GM23338 (cell line): ENCODE data around the gene F7. TPM values are rescaled to one million over a fixed set of nuclear protein-coding genes. Genes with fewer than 3 reads are reported as not detected.

Source experiments
- ATAC-seq: fragments of 200-7000 bp; cut with Tn5 transposase; 3 replicates; pipeline ENCODE4 v1.9.1; 2020
- DNase-seq: peaks from one replicate; pipeline ENCODE4 v3.0.0-alpha.2; 2015; ENCODE audit warnings: low spot score
- H2AFZ ChIP-seq: fragments of 200-600 bp; sonication (generic); 2 replicates; pipeline ENCODE4 v1.8.0; 2016; ENCODE audit warnings: antibody characterized with exemption, mild to moderate bottlenecking, moderate library complexity
- H3F3A ChIP-seq: fragments of 200-600 bp; sonication (generic); replicated peaks from 2 replicates; pipeline ENCODE4 v1.8.0; 2017; ENCODE audit warnings: antibody characterized with exemption, mixed run types, low read depth
- H3K27ac ChIP-seq: fragments of 200-600 bp; sonication (generic); 2 replicates; pipeline ENCODE4 v1.6.1; 2016; ENCODE audit warnings: low read depth
- H3K27me3 ChIP-seq: fragments of 200-600 bp; sonication (generic); 2 replicates; pipeline ENCODE4 v1.8.0; 2016; ENCODE audit warnings: mild to moderate bottlenecking, mixed run types, moderate library complexity; ENCODE audit not compliant: insufficient read depth
- H3K36me3 ChIP-seq: fragments of 200-600 bp; sonication (generic); 2 replicates; pipeline ENCODE4 v1.8.0; 2016; ENCODE audit warnings: mild to moderate bottlenecking; ENCODE audit not compliant: insufficient read depth
- H3K4me1 ChIP-seq: fragments of 200-600 bp; sonication (generic); 2 replicates; pipeline ENCODE4 v1.8.0; 2016; ENCODE audit warnings: mild to moderate bottlenecking, moderate library complexity; ENCODE audit not compliant: insufficient read depth
- H3K4me2 ChIP-seq: fragments of 200-600 bp; sonication (generic); 2 replicates; pipeline ENCODE4 v1.7.1; 2017; ENCODE audit warnings: mixed run types
- H3K4me3 ChIP-seq: fragments of 200-600 bp; sonication (generic); 2 replicates; pipeline ENCODE4 v1.6.1; 2016; ENCODE audit warnings: mixed run types
- H3K79me2 ChIP-seq: fragments of 200-600 bp; sonication (generic); replicated peaks from 2 replicates; pipeline ENCODE4 v1.8.0; 2017; ENCODE audit warnings: mild to moderate bottlenecking; ENCODE audit not compliant: insufficient read depth
- H3K9me2 ChIP-seq: fragments of 200-600 bp; sonication (generic); 2 replicates; pipeline ENCODE4 v1.8.0; 2017; ENCODE audit not compliant: insufficient read depth
- H4K20me1 ChIP-seq: fragments of 200-600 bp; sonication (generic); replicated peaks from 2 replicates; pipeline ENCODE4 v1.8.0; 2017; ENCODE audit warnings: mild to moderate bottlenecking; ENCODE audit not compliant: insufficient read depth
- H3K27ac Mint-ChIP-seq: 2 replicates; pipeline ENCODE4 v1.8.0; 2020; ENCODE audit warnings: inconsistent platforms, mild to moderate bottlenecking, moderate library complexity, mixed read lengths
- H3K27me3 Mint-ChIP-seq: 3 replicates; pipeline ENCODE4 v1.8.0; 2022; ENCODE audit warnings: low read depth, mild to moderate bottlenecking, moderate library complexity, mixed read lengths, inconsistent platforms; ENCODE audit not compliant: insufficient read depth, poor library complexity
- H3K36me3 Mint-ChIP-seq: 3 replicates; pipeline ENCODE4 v1.8.0; 2021; ENCODE audit warnings: low read depth, mild to moderate bottlenecking, inconsistent platforms, moderate library complexity, mixed read lengths
- H3K4me1 Mint-ChIP-seq: 3 replicates; pipeline ENCODE4 v1.8.0; 2020; ENCODE audit warnings: mild to moderate bottlenecking, inconsistent platforms, mixed read lengths
- H3K4me3 Mint-ChIP-seq: 3 replicates; pipeline ENCODE4 v1.8.0; 2021; ENCODE audit warnings: moderate library complexity, mild to moderate bottlenecking, inconsistent platforms, mixed read lengths
- H3K9me3 Mint-ChIP-seq: 3 replicates; pipeline ENCODE4 v1.8.0; 2020; ENCODE audit warnings: moderate library complexity, mild to moderate bottlenecking, inconsistent platforms, mixed read lengths
- CREB1 ChIP-seq: fragments of 250-450 bp; sonication (Bioruptor Pico); IDR thresholded peaks from 2 replicates; pipeline ENCODE4 v1.5.0; 2020; ENCODE audit warnings: low read depth, mild to moderate bottlenecking, moderate library complexity
- ETS1 ChIP-seq: IDR thresholded peaks from 2 replicates; pipeline ENCODE4 v1.6.1; 2016; ENCODE audit warnings: antibody characterized with exemption
- EZH2 ChIP-seq: fragments of 200-600 bp; sonication (generic); IDR thresholded peaks from one replicate; pipeline ENCODE4 v1.8.0; 2017; ENCODE audit warnings: antibody characterized with exemption, mild to moderate bottlenecking, low read depth; ENCODE audit not compliant: unreplicated experiment
- EZH2phosphoT487 ChIP-seq: fragments of 200-600 bp; sonication (generic); IDR thresholded peaks from one replicate; pipeline ENCODE4 v1.8.1; 2018; ENCODE audit warnings: antibody characterized with exemption; ENCODE audit not compliant: unreplicated experiment
- JUNB ChIP-seq: IDR thresholded peaks from one replicate; pipeline ENCODE4 v1.6.1; 2016; ENCODE audit warnings: antibody characterized with exemption; ENCODE audit not compliant: unreplicated experiment
- NANOG ChIP-seq: IDR thresholded peaks from 2 replicates; pipeline ENCODE4 v1.6.1; 2016; ENCODE audit warnings: antibody characterized with exemption, borderline replicate concordance
- POLR2AphosphoS5 ChIP-seq: IDR thresholded peaks from 2 replicates; pipeline ENCODE4 v1.6.1; 2016; ENCODE audit warnings: antibody characterized with exemption, low read depth
- REST ChIP-seq: IDR thresholded peaks from one replicate; pipeline ENCODE4 v1.6.1; 2018; ENCODE audit warnings: antibody characterized with exemption; ENCODE audit not compliant: unreplicated experiment
- STAT1 ChIP-seq: IDR thresholded peaks from one replicate; pipeline ENCODE4 v1.6.1; 2016; ENCODE audit warnings: antibody characterized with exemption; ENCODE audit not compliant: unreplicated experiment
- ZNF114 ChIP-seq: fragments of 250-450 bp; sonication (Bioruptor Pico); IDR thresholded peaks from 2 replicates; pipeline ENCODE4 v1.5.0; 2020; ENCODE audit warnings: mild to moderate bottlenecking, moderate library complexity
- ZNF331 ChIP-seq: fragments of 250-450 bp; sonication (Bioruptor Pico); IDR thresholded peaks from 2 replicates; pipeline ENCODE4 v1.5.0; 2020; ENCODE audit warnings: low read depth, mild to moderate bottlenecking, moderate library complexity
- ZNF462 ChIP-seq: fragments of 250-450 bp; sonication (Bioruptor Pico); IDR thresholded peaks from 2 replicates; pipeline ENCODE4 v1.5.0; 2020; ENCODE audit warnings: mild to moderate bottlenecking, moderate library complexity
- polyA plus RNA-seq: library from polyadenylated mRNA; unstranded; fragments of >200 nt; fragmentation: Nextera tagmentation; extraction: Ambion mirVana; gene quantifications from 2 replicates; pipeline ENCODE4 v1.2.1, GENCODE V29; 2016
- total RNA-seq: library from RNA; depleted of rRNA; stranded (reverse); fragments of >200 nt; shearing (Covaris generic); gene quantifications from 2 replicates; pipeline ENCODE4 v1.2.3, GENCODE V29; 2014
- TF ChIP-seq, protein P1 (sequence below), 2 experiments: fragments of 200-600 bp in 1 of 2; sonication (generic) in 1 of 2; conservative IDR thresholded peaks; 2 replicates each; pipeline versions ENCODE4 v1.5.1 to v1.6.1; 2016 to 2017; ENCODE audit warnings: antibody characterized with exemption in 2 of 2, low read depth in 2 of 2, mild to moderate bottlenecking in 2 of 2, moderate library complexity in 1 of 2

Gene F7
- total and polyA plus RNA-seq, 2 experiments from 2014 or later, result 0.16 to 0.24 TPM

GRCh38 chr13:113148940-113149503, 43.4 kb downstream of the F7 start:
- no peak overlapping the region for H3K4me3 Mint-ChIP-seq
- H3K4me3 ChIP-seq, result no peak overlapping the region
- peaks cover 22% of the 10 kb centered on the region for H3K27me3 ChIP-seq
- TF ChIP-seq ZNF331, result no peak
- no peak for TF ChIP-seq EZH2
- no peak for TF ChIP-seq ZNF114 (CRISPR knock-in tag)
- TF ChIP-seq ETS1, result no peak
- no peak for TF ChIP-seq STAT1
- no peak for TF ChIP-seq NANOG
- no peak for TF ChIP-seq JUNB
- TF ChIP-seq EZH2phosphoT487, result no peak
- TF ChIP-seq POLR2AphosphoS5, result no peak
- TF ChIP-seq, protein P1, sequence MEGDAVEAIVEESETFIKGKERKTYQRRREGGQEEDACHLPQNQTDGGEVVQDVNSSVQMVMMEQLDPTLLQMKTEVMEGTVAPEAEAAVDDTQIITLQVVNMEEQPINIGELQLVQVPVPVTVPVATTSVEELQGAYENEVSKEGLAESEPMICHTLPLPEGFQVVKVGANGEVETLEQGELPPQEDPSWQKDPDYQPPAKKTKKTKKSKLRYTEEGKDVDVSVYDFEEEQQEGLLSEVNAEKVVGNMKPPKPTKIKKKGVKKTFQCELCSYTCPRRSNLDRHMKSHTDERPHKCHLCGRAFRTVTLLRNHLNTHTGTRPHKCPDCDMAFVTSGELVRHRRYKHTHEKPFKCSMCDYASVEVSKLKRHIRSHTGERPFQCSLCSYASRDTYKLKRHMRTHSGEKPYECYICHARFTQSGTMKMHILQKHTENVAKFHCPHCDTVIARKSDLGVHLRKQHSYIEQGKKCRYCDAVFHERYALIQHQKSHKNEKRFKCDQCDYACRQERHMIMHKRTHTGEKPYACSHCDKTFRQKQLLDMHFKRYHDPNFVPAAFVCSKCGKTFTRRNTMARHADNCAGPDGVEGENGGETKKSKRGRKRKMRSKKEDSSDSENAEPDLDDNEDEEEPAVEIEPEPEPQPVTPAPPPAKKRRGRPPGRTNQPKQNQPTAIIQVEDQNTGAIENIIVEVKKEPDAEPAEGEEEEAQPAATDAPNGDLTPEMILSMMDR (conservative IDR thresholded peaks at IDR 0.05; ENCODE audit: low read depth in 2 of 2), result no peak
- no peak for TF ChIP-seq CREB1 (CRISPR knock-in tag)
- no peak for TF ChIP-seq REST
- TF ChIP-seq ZNF462 (CRISPR knock-in tag), result no peak
- no peaks in the 10 kb centered on the region for H4K20me1 ChIP-seq
- DNase-seq (no peak), ATAC-seq (no peak)
- no peak overlapping the region for H3K27ac ChIP-seq
- H3K36me3 ChIP-seq, result no peaks in the 10 kb centered on the region
- H3K36me3 Mint-ChIP-seq, result no peaks in the 10 kb centered on the region; the same call in 2 of the 3 replicates
- H3F3A ChIP-seq, result peaks cover 13% of the 10 kb centered on the region
- H3K9me2 ChIP-seq, result no peaks in the 10 kb centered on the region
- H3K4me1 ChIP-seq, result 0 out of 2 replicates have a peak, but pooled peaks cover 4% of the 10 kb centered on the region
- H3K4me2 ChIP-seq, result no peak overlapping the region
- peaks cover 10% of the 10 kb centered on the region for H3K4me1 Mint-ChIP-seq
- H3K27me3 Mint-ChIP-seq, result peaks cover 27% of the 10 kb centered on the region
- H2AFZ ChIP-seq, result no peak overlapping the region
- H3K9me3 Mint-ChIP-seq, result no peaks in the 10 kb centered on the region
- no peaks in the 10 kb centered on the region for H3K79me2 ChIP-seq
- no peak overlapping the region for H3K27ac Mint-ChIP-seq
